Stimulated activated naive CD4-positive, alpha-beta T cell (primary cell): ENCODE measurements around the gene NLRC5.
A peak's percentile ranks its signal among the peaks of the same experiment; 100 is the strongest.

Source experiments
- DNase-seq, 6 experiments: peaks; one replicate each; lab custom pipeline; 2025; lab: John Stamatoyannopoulos, UW

NLRC5 gene, protein sequence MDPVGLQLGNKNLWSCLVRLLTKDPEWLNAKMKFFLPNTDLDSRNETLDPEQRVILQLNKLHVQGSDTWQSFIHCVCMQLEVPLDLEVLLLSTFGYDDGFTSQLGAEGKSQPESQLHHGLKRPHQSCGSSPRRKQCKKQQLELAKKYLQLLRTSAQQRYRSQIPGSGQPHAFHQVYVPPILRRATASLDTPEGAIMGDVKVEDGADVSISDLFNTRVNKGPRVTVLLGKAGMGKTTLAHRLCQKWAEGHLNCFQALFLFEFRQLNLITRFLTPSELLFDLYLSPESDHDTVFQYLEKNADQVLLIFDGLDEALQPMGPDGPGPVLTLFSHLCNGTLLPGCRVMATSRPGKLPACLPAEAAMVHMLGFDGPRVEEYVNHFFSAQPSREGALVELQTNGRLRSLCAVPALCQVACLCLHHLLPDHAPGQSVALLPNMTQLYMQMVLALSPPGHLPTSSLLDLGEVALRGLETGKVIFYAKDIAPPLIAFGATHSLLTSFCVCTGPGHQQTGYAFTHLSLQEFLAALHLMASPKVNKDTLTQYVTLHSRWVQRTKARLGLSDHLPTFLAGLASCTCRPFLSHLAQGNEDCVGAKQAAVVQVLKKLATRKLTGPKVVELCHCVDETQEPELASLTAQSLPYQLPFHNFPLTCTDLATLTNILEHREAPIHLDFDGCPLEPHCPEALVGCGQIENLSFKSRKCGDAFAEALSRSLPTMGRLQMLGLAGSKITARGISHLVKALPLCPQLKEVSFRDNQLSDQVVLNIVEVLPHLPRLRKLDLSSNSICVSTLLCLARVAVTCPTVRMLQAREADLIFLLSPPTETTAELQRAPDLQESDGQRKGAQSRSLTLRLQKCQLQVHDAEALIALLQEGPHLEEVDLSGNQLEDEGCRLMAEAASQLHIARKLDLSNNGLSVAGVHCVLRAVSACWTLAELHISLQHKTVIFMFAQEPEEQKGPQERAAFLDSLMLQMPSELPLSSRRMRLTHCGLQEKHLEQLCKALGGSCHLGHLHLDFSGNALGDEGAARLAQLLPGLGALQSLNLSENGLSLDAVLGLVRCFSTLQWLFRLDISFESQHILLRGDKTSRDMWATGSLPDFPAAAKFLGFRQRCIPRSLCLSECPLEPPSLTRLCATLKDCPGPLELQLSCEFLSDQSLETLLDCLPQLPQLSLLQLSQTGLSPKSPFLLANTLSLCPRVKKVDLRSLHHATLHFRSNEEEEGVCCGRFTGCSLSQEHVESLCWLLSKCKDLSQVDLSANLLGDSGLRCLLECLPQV (N-terminal part only)

DNA sequence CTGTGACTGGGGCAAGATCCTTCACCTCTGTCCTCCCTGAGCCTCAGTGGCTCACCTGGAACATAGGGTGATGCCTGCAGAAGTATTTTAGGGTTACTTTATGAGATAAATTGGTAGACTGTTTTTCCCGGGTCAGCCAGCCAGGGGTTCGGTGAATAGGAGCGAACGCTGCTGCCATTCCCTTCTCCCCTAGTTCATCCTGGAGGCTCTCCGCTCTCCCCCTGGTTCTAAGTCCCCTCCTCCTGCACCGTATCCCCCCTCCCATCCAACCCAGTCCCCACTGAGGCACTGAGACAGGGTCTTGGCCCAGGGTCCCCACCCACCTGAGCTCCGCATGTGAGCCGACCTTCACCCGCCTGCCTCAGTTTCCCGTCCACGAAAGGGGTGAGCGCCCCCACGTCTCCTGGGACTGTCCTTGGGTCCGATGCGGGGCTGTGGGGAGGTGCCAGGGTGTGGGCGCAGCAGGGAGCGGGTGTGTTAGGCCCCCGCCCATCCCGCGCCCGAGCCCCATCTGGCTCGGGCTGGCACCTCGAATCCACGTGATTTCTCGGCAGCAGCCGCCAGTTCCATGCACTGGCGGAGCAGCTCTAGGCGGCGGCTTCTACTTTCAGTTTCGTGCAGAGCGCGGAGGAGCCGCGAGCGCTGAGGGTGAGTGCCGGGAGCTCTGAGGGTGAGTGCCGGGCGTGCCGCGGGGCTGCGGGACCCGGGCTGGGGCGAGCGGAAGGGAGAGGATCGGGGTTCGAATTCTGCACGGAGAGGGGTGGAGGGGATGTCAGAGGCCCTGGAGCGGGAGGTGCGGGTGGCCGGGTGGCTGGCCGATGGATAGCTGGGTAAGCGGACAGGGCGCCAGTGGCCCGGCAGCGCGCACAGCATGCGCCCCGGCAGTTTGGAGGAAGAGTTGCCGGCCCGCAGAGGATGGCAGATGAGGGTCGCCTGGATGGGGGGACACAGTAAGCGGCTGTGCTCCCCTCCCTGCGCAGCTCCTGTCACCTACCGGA lies at the start of gene NLRC5:
Gene NLRC5, plus strand, starts transcription at position 610 of the 998 bp plus-strand sequence. CDS start 31,156 bp downstream, outside the sequence.
- peak; percentile 81 to 90 (median 87) for DNase-seq

DNA sequence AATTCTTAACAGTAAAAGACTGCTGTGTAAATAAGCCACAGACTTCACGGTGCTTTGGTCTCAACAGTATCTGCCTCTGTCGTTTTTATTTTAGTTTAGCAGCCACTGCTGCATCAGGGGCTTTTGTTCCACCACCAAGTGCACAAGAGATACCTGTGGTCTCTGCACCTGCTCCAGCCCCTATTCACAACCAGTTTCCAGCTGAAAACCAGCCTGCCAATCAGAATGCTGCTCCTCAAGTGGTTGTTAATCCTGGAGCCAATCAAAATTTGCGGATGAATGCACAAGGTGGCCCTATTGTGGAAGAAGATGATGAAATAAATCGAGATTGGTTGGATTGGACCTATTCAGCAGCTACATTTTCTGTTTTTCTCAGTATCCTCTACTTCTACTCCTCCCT lies 49.6 kb upstream of the NLRC5 start:
- no peak for DNase-seq

DNA sequence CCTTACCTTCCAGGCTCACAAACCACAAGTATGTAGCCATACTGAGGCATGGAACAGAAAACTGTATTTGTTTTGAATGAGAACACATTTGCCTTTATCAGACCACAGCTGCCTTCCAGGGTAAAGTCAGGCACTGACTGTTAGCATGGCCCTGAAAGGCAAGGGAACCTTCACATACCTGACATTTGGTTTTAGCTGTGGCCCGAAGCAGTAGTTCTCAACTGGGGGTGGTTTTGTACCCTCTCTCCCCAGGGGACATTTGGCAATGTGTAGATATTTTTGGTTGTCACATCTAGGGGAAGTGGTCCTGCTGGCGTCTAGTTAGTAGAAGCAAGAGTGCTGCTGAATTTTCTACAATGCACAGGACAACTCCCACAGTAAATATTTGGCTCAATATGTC lies 48.3 kb upstream of the NLRC5 start:
- no peak for DNase-seq

DNA sequence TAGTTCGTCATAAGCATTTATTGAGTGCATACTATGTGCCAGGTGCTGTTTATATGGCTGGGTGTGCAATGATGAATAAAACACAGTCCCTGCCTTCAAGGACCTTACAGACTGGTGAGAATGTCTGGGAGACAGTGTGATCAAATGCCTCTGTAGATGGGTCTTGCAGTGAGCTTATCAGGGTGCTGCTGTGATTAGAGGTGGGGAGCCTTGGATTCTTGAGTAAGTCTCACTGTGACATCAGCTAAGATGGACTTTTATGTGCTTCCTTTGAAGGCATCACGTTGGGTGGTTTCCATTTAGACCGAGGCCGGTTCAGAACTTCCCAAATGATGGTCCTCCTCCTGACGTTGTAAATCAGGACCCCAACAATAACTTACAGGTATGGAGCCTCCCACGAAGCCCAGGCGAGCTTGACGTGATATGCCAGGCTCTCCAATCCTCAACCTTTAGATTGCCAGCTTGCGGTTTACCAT lies 47.5 kb upstream of the NLRC5 start:
- no peak for DNase-seq

DNA sequence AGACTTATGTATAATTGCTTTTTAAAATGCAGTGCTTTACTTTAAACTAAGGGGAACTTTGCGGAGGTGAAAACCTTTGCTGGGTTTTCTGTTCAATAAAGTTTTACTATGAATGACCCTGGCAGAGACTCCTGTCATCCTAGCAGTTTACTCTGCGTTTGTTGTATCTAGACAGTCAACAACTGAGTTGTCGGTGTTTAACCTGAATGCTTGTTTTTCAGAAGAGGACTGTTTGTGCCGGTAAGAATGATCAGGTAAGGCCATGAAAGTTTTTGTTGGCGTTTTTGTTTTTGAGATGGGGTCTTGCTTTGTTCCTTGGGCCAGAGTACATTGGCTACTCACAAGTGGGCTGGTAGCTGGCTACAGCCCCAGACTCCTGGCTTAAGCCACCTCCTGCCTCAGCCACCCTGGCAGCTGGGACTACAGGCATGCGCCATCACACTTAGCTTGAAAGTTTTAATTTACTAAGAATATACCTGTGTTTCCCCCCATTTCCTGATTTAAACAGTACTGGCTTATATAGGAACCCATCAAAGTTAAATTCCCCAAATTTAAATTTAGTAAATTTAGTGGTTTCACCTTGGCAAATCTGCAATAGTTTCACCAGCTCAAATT lies 45.5 kb upstream of the NLRC5 start:
- no peak for DNase-seq

DNA sequence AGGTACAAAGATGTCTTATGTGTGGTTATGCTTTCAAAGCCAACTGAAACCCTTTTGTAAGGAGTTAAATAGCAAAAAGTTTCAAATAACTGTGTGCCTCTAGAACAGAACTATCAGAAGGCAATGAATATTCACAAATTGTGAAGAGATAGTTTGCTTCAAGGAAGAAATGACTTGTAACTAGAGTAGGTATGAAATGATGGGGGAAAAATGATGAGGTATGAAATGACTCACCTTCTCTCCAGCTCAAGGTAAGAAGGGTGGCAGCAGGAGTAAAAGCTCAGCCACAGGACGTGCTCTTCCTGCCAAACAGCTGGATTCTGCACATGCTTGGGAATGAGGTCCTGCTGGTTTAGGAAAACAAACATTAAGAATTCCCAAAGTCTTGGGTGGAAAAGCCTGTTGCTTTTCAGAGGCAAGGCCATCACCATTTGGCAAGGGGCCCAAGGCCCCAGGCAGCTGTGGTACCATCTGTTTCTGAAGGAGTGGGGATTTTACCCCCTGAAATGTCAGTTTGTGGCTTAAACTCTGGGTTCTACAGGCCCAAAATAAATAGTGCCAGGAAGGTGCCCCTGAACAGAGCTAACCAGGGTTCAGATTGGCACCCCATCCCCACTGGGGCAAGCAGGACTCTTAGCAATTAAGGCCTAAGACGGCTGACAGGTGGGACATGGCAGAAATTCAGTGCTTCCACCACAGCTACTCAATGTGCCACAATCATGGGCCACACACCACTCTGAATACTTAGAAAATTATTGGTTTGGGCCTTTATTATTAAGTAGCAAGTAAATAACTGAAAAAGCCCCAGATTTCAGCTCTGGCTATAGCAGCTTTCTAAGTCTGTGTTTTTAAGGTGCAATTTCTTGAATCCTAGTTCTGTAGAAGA lies 44.2 kb upstream of the NLRC5 start:
- no peak for DNase-seq

DNA sequence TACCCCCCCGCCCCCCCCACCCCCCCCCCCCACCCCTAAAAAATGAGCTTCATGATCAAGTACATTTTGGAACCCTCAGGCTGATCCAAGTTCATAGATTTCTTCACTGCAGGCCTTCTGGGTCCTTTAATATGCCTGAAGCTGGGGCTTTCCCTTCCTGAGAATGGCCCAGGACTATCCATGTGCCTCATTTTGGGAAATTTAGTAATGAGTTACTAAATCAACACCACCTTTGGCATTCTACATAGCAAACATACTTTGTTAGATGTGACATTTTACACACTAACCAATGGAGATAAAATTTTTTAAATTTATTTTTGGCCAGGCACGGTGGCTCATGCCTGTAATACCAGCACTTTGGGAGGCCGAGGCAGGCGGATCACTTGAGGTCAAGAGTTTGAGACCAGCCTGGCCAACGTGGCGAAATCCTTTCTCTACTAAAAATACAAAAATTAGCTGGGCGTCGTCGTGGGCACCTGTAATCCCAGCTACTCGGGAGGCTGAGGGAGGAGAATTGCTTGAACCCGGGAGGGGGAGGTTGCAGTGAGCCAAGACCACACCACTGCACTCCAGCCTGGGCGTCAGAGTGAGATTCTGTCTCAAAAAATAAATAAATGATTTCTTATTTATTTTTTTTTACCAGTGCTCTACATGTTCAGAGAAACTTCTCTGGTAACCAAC lies 43.4 kb upstream of the NLRC5 start:
- DNase-seq, result no peak

DNA sequence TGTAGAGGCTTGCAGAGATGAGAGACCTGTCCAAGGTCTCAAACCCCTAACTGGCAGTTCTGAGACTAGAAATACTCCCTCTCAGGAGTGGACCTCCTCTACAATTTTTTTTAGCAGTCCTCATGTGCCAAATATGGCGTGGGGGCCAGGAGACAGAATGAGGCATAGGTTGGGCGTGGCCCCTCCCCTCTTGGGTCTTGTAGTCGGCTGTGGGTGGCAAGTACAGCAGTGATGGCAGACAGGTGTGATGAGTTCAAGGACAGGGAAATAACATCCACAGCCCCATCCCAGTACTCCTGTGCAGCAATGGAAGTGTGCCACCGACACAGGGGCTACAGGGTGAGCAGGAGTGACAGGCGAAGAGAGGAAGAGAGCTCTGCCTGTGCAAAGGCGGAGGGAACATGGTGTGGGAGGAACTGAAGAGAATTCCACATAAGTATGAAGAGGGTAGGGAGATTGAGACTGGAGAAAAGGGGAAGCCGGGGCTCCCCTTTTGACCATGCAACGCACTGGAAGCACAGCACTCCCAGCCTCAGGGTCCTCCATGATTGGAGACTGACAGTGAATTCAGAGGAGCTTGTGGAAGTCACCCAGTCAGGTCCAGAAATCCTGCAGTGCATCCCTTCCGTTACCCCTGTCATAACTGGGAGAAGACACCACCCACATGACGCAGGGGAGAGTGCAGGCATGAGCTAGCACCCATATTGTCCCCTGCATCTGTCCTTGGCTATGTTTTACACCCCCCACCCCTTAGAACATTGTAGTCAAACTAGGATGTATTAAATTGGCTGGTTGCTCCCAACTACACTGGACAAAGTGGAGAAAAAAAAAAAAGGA lies 42.4 kb upstream of the NLRC5 start:
- no peak for DNase-seq

DNA sequence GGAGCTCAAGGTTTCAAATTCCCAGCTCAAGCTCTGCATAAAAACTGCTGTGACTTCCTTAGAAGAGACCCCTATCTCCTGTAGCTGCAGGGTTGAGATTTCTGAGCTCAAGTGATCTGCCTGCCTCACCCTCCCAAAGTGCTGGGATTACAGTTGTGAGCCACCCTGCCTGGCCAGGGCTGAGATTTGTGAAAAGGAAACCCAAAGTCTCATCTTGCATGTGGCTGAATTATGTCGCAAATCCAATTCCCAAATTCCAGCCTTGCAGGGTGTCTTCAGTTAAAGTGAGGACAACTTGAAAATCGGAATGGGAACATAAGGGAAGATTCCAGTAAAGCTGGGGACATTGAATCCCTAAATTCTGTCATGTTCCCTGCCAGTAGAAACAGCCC lies 41.8 kb upstream of the NLRC5 start:
- DNase-seq, result no peak

DNA sequence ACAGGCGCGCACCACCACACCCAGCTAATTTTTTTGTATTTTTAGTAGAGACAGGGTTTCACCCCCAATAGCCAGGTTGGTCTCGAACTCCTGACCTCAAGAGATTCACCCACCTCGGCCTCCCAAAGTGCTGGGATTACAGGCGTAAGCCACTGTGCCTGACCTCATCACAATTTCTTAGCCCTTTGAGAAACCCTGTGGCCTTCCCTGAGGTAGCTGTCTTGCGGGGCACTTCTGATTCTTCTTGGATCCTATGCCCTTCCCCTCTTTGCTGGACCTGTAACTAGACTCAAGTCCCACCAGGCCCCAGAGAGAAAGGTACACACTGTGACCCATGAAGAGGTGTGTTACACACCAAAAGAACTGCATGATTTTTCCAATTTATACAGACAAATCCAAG lies 41.1 kb upstream of the NLRC5 start:
- no peak for DNase-seq

DNA sequence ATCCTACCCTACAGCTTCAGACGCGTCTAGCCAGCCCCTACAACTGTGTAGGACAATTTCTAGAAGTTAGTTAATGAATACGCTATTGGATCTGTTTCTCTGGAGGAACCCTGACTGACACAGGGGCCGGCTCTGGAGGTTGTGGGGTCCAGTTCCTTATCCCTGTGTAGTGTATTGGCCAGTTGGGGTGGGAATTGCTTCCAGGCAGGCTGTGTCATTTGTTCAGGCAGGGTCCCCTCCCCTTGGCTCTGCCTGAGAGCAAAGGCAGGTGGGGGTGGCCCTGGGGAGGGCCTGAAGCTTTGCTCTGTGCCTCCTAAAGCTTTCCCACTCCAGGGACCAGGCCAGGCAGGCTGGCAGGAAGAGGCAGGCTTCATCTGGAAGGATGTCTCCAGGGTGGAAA lies 39.3 kb upstream of the NLRC5 start:
- no peak for DNase-seq

DNA sequence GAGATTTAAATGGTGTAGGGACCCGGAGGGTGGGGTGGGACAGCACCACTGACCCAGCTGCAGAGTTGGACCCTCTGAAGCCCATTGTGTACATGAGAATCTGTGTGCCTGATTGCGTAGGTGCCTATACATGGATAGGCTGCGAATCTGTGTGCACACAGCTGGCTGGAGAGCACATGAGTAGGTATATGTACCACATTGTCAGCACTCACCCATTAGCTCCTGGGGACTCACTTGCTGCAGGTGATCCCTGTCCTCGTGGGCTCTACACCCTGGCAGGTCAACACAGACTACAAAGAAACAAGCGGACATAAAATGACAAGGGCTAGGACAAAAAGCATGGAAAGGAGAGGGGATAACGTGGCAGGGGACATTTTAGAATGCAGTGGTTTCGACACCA lies 38.9 kb upstream of the NLRC5 start:
- DNase-seq, result no peak

DNA sequence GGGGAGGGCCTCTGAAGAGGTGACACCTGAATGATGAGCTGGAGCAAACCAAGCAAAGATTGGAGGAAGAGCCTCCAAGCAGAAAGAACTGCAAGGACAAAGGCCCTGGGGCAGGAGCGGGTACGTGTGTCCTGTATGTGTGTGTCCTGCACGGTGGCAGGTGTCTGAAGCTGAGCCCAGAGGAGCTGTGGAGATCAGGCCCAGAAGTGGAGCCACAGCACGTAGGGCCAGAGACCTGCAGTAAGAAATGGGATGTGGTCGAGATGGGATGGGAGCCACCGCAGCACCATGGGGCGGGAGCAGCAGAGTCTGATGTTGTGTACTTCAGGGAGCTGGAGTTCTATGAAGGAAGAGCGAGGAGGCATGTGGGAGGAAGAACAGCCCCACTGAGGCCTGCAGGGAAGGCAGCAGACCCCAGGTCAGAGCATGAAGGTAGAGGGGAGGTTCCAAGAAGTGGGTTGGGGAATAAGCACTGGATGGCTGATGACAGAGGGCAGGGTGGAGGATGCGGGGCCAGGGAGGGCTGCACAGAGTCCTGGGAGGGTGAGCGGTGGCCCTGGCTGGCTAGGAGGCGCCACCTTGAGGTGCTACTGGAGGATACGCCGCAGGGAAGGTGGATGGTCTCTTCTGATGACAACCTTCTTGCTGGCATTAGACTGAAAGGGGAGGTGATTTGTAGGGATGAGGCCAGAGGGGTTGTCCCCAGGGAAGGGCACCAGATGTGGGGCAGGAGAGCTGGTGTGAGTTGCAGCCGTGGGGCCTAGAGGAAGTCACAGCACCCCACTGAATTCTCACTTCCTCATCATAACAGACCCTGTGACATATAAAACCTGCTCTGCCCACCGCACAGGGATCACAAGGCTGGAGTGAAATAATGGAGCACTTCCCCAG lies 38.2 kb upstream of the NLRC5 start:
- DNase-seq, result peak in 4 of 6 experiments; percentile 10 to 39 (median 14)

DNA sequence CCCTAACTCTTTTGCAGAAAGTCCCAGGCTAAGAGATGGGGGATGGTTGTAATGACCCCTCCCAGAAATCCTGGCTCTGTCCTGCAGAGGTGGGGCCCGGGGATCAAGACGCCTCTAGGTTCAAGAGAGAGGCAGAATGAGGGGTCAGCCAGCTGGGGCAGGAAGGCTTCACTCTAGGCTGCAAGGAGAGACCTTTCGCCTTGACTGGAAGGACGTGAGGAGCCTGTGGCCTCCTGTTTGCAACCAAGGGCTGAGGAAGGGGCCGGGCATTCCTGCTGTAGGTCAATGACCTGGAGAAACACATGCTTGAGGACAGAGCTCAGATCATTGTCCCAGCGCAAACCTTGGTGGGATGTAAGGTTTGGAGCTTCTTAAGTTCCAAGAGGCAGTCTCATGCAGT lies 36.4 kb upstream of the NLRC5 start:
- no peak for DNase-seq

DNA sequence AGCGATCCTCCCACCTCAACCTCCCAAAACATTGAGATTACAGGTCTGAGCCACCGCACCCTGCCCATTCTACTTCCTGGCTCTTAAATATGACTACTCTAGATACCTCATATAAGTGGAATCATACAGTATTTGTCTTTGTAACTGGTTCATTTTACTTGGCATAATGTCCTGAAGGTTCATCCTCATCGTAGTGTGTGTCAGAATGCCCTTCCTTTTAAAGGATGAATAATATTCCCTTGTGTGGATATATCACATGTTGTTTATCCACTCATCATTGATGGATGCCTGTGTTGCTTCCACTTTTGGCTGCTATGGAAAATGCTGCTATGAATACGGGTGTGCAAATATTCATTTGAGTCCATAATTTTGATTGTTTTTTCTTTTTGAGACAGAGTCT lies 33.3 kb upstream of the NLRC5 start:
- DNase-seq, result no peak

DNA sequence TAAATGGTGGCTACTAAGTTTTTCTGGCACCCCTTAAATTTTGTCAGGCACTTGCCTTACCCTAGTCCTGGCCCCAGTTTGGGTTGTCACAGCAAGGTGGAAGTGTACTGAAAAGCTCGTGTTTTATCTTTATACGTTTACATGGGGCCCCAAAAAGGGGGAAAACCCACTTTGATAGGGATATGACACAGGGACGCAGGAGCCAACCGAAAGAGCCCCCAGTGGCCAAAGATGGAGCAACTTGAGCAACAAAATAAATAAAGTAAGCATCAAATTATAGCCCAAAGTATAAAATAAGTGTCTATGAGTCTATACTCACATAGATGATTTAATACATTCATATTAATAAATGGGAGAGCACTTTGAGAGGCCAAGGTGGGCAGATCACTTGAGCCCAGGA lies 32.6 kb upstream of the NLRC5 start:
- DNase-seq, result no peak
